A172 (cell line): ENCODE results near the gene TWIST2. TPM values are rescaled to one million over a fixed set of nuclear protein-coding genes. Genes with fewer than 3 reads are reported as not detected.

ENCODE experiments used
- DNase-seq: peaks from one replicate; pipeline ENCODE4 v3.0.0-alpha.2; 2015; ENCODE audit warnings: low spot score
- total RNA-seq: library from RNA; depleted of rRNA; stranded (reverse); fragments of >200 nt; shearing (Covaris generic); gene quantifications from 2 replicates; pipeline ENCODE4 v1.2.3, GENCODE V29; 2014

The TWIST2 gene
- total RNA-seq, 1 experiment from 2014 or later: 38.8 TPM

- no peak for DNase-seq
Observed at GRCh38 chr2:238919307-238919706, 71.4 kb downstream of the TWIST2 start.

- no peak for DNase-seq
Observed at GRCh38 chr2:238920053-238920452, 72.2 kb downstream of the TWIST2 start.

GRCh38 chr2:238920601-238921001 is 72.7 kb downstream of the TWIST2 start:
- no peak for DNase-seq

GRCh38 chr2:238921259-238921658 is 73.4 kb downstream of the TWIST2 start:
- DNase-seq: no peak

- DNase-seq: no peak
Observed at GRCh38 chr2:238921681-238922319, 73.9 kb downstream of the TWIST2 start.

- DNase-seq: no peak
Observed at GRCh38 chr2:238922435-238922834, 74.5 kb downstream of the TWIST2 start.

GRCh38 chr2:238924032-238924431 is 76.1 kb downstream of the TWIST2 start:
- no peak for DNase-seq

GRCh38 chr2:238924796-238925195 is 76.9 kb downstream of the TWIST2 start:
- DNase-seq: no peak

- DNase-seq: no peak
Observed at GRCh38 chr2:238925281-238925680, 77.4 kb downstream of the TWIST2 start.

GRCh38 chr2:238925816-238926521 is 78.1 kb downstream of the TWIST2 start:
- no peak for DNase-seq

- DNase-seq: no peak
Observed at GRCh38 chr2:238926761-238927611, 79.1 kb downstream of the TWIST2 start.

- DNase-seq: no peak
Observed at GRCh38 chr2:238927746-238928519, 80.0 kb downstream of the TWIST2 start.

- DNase-seq: no peak
Observed at GRCh38 chr2:238928520-238929241, 80.8 kb downstream of the TWIST2 start.

GRCh38 chr2:238929242-238930081 is 81.6 kb downstream of the TWIST2 start:
- peak; percentile 38 for DNase-seq

- DNase-seq: no peak
Observed at GRCh38 chr2:238930216-238930615, 82.3 kb downstream of the TWIST2 start.

GRCh38 chr2:238936162-238937052 is 88.5 kb downstream of the TWIST2 start:
- DNase-seq: no peak

GRCh38 chr2:238938003-238938400 is 90.1 kb downstream of the TWIST2 start:
- DNase-seq: no peak

GRCh38 chr2:238938401-238939055 is 90.6 kb downstream of the TWIST2 start:
- DNase-seq: peak; percentile 88

GRCh38 chr2:238939074-238939473 is 91.2 kb downstream of the TWIST2 start:
- no peak for DNase-seq
